ENCODE data around the gene PODXL.
"Not testable (repeated sequence)": the region's sequence is repeated elsewhere in the genome, so short reads cannot be mapped to it uniquely, and the experiment has no call there.

The PODXL gene

DNA sequence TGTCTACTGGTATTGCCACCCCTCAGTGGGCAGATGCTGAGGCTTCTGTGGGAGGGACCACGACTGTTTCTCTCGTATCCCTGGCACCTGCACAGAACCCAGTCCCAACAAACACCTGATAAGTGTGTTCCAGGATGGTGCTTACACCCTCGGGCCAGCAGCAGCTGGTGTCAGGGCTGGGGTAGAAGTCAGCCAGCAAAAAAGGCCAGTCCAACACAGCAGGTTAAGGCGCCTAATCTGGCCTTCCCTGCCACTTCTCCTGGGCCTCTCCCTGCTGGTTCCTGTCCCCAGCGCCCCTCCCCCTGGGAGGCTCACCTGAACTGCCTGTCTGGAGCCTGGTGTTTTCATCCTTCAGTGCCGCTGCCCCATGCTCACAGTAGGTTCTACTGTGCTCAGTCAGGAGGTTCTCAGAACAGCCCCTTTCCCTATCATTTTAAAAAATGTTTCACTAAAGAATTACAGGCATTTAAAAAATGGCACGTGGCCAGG lies 20.0 kb downstream of the PODXL start:
- no peak for DNase-seq

DNA sequence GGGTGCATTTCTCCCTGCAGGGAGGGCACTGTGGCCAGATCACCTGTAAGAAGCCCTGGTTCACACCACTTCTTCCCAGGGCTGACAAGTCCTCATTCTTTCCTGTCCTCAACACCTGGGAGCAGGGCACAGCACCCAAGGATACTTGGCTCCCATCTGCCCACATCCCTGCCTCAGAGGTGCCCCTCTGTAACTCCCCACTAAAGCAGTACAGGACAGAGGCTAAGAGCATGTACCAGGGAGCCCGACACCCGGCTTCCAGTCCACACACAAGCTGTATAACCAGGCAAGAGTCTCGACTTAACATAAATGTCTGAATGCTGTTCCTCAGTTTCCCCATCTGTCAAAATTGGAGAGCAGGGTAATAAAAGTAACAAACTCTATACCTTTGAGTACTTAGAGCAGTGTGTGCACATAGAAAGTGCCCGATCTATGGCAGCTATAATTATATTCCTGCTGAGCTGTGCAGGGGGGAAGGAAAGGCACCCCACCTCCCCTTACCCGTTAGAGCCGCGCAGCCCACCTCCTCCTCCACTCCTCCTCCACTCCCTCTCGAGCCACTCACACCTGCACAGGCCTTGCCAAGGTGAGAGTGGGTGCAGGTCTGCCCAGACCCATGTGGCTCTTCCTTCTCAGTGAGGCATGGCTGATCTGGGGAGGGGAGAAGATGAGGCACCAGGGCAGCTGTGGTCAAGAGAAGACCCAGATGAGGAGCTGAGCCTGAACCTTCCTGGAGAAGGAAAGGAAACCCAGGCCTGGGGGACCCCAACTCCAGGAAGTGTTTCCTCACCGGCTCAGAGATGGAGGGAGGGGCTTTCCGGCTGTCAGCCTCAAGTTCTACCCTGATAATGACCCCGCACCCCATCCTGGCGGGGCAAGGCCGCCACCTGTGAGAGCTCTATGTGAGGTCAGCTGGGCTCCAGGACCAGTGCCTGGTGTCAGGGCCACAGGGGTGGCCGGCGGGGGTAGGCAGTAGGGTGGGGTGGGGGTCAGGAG lies 22.6 kb downstream of the PODXL start:
- no peak for DNase-seq

DNA sequence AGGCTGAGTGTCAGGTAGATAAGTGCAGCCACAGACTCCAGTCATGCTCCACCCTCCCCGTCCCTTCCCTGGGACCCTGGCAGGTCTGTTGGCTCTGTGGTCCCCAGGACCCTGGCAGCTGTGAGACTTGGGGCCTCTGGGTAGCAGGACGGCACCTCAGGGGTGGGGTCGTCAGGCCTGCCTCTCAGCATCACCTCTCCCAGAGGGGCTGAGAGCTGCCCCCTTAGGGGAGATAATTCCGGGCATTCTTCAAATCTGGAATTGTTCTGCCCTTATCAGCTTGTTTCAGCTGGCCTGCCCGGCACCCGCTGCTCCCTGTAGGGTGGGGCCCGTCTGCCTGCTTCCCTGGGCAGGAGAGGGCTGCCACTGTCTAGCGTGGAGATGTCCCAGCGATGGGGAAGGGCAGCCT lies 23.3 kb downstream of the PODXL start:
- no peak for DNase-seq

DNA sequence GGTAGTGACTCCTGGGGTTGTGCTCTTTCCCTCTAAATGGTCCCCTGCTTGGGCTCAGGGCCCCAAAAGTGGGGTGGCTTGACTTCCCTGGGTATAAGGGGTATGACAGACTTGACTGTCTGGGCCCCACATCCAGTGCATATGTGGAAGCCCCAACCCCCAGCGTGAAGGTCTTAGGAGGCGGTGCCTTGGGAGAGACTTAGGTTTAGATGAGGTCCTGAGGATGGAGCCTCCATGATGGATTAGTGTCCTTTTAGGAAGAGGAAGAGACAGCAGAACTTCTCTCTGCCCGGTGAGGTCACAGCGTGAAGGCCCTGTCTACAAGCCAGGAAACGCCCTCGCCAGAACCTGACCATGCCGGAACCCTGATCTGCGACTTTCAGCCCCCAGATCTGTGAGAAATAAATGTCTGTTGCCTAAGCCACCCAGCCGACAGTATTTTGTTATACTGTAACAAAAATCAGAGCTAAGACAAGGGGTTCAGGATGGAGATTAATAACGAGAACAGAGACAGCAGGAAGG lies 23.8 kb downstream of the PODXL start:
- DNase-seq: no peak

DNA sequence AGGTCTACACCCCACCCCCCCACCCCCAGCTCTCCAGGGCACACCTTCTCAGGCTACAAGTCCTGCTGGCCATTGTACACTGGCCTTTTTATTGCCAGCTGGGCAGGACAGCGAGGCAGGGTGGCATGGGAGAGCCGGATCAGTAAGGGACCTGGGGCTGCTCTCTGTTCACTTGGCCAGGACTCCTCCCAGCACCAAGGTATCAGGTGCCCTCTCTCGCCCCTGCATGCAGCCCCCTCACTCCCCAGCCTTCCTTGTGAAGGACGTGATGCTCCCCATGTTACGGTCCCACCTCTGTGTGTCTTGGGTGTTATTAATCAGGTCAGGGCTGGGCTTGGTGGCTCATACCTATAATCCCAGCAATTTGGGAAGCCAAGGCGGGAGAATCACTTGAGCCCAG lies 26.3 kb downstream of the PODXL start:
- no peak for DNase-seq

DNA sequence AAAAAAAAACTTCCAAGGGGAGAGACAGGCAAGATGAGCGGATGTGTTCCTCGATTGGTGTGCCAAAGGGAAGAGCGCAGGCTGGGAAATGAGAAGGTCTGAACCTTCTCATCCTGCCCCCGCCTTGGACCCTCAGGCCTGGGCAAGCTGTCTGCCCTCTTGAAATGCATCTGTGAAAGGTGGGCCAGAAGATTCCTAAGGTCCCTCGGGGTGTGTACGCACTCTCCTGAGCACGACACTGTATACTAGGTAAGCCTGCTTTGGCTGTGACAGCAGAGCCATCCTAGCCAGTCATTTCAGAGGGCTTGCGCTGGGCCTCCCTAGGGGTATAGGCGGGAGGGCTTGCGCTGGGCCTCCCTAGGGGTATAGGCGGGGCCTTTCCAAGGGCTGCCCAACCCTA lies 26.8 kb downstream of the PODXL start:
- DNase-seq: no peak

DNA sequence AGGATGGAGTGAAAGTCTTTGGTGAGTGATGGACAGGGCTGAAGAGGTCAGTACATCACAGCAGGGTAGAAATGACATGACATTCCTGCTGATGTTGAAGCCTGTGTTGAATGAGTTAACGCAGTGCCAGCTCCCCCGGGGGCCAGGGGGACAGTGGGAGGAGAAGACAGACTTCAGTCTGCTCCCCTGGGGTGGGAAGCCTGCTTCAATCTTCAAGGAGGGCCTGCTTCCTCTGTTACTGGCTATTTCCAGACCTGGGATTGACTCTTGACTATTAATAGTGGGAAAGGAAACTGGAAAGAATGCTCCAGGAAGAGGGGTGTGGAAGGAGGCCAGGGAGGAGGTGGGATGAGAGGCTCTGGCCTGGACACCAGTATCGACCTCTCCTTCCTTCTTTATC lies 27.2 kb downstream of the PODXL start:
- DNase-seq: no peak

DNA sequence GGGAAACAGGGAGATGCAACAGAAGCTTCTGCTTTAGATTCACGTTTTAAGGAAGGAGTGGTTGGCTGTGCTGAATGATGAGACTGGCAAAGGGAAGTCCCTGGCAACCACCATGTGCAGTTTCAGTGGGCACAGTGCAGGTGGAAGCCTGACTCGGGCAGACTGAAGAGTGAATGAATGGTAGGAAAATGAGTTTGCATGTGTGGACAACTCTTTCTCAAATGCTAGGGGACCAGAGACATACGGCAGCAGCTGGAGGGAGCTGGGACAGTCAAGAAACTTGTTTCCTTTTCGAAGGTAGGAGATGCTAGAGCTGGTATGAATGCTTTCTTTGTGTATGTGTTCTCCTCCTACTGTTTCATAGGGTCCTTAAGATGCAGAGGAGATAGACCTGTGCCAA lies 29.0 kb downstream of the PODXL start:
- no peak for DNase-seq

DNA sequence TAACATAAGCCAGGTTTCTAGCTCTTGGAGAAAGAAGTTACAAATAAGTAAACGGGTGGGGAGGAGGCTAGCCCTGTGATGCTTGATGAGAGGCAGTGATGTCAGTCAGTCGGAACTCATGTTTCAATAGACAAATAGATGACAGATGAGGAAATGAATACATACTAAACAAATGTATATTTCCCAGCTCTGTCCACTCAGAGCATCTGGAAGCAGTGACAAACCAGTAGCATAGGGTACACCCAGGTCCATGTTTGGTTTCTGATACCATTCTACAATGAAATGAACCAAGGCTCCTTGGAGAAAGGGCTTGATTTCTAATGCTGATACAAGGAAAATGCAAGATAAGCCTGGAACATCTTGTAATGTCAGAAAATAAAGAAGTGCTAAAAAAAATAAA lies 30.6 kb downstream of the PODXL start:
- peak; percentile 38 for DNase-seq

DNA sequence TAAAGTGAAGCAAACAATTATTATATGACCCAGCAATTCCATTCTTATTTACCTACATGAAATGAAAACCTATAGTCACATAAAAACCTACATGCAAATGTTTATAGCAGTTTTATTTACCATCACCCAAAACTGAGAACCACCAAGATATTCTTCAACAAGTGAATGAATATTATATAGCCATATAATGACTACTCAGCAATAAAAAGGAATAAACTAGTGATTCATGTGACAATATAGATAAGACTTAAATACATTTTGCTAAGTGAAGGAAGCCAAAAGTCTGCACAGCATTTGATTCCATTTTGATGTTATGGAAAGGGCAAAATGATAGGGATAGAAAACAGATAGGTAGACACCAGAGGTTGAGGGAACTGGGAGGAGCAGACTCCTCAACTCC lies 31.7 kb downstream of the PODXL start:
- DNase-seq: no peak

DNA sequence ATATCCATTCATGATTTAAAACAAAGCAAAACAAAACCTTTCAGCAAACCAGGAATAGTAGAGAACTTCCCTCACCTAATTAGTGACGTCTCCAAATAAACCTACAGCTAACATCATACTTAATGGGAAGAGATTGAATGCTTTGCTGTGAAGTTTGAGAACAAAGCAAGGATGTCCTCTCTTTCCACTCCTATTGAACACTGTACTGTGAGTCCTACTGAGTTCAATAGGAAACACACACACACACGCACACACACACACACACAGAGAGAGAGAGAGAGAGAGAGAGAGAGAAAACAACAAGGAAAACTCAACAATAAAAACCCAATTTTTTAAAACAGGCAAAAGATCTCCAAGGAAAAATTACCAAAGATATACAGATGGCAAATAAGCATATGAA lies 32.3 kb downstream of the PODXL start:
- no peak for DNase-seq

DNA sequence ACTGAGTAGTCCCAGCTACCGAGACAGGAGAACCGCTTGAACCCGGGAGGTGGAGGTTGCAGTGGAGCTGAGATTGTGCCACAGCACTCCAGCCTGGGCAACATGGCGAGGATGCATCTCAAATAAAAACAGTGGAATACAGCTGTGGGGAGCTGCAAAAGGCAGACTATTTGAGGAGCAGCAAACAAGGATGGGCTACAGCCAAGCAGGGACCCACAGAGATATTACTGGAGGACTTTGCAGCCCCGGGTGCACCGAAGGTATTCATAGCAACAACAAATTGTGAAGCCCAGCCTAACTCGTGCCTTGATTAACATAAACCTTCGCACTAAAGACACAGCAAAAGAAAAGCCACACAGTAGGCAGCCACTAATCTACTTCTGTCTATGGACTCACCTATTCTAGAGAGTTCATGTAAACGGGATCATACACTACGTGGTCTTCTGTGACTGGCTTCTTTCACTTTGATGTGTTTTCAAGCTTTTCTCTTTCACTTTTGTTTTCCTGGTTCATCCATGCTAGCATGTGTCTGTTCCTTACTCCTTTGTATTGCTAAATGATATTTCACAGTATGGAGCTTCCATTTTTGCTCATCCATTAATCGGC lies 34.0 kb downstream of the PODXL start:
- DNase-seq: no peak

DNA sequence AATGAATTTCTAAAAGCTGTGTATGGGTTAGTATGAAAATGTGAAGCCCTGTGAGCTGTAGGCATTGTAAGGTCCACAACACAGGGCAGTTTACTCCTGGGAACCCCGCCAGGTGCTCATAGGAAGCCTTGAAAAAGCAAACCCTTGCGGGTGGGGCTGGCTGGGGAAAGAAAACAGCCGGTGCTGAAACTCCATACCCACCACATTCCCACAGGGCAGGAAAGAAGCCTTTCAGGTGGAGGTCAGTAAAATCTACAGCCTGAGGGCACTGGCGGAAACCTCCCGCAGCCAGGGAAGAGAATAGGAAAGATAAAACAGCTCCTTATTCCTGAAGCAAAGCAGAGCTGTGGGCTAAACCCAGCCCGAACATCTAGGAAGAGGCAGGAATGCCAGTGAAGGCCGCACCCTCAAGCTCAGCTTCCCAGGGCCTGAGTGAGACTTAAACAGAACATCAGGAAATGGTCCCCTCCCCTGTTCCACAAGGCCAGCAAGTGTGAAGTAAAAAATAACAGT lies 34.7 kb downstream of the PODXL start:
- peak; percentile 51 for DNase-seq

DNA sequence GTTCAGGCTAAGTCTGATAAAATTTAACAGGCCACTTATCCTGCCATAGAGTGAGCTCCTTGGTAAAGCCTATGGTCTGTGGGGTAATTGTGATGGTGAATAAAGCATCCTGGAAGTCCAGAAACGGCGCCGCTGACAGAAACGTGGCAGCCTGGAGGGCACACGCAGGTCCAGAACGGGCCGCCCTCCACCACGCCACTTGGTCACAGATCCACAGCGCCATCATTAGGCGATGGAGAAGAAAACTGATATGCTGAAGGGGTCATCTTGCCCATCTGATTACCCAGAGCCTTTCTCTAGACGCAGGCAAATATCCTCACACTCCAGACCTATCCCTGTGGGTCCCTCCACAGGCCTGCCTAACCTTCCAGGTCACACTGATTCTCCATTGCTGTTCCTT lies 37.8 kb downstream of the PODXL start:
- no peak for DNase-seq

DNA sequence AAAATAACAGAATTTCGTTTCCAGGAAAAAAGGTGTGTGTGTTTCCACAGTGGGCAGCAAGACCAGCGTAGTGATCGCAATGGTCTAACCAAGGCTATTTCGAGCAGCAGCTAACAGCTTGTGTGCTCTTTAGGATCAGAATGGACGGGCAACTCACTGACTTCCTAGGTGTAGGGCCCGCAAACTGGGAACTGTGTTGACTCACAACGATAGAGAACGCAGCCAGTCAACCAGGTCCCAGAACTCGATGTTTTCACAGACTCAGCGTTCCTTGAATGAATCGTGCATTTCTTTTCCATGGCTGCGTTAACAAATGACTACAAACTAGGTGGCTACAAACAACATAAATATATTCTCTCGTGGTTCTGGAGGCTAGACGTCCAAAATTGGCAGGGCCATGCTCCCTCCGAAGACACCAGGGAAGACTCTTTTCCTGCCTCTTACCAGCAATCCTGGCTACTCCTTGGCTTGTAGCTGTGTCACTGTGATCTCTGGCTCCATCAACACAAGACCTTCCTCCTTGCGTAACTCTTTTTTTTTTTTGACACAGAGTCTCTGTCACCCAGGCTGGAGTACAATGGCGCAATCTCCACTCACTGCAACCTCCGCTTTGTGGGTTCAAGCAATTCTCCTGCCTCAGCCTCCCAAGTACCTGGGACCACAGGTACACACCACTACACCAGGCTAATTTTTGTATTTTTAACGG lies 39.1 kb downstream of the PODXL start:
- no peak for DNase-seq

DNA sequence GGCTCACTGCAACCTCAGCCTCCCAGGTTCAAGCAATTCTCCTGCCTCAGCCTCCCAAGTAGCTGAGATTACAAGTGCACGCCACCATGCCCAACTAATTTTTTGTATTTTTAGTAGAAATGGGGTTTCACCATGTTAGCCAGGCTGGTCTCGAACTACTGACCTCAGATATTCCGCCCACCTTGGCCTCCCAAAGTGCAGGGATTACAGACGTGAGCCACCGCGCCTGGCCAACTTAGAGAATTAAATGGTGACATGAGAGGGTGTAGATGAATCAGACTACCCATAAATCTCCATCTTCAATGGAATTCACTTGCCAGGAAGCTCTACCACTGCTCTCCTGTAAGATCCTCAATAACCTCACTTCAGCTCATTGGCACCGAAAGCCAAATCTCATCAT lies 41.0 kb downstream of the PODXL start:
- not testable (repeated sequence) for DNase-seq

DNA sequence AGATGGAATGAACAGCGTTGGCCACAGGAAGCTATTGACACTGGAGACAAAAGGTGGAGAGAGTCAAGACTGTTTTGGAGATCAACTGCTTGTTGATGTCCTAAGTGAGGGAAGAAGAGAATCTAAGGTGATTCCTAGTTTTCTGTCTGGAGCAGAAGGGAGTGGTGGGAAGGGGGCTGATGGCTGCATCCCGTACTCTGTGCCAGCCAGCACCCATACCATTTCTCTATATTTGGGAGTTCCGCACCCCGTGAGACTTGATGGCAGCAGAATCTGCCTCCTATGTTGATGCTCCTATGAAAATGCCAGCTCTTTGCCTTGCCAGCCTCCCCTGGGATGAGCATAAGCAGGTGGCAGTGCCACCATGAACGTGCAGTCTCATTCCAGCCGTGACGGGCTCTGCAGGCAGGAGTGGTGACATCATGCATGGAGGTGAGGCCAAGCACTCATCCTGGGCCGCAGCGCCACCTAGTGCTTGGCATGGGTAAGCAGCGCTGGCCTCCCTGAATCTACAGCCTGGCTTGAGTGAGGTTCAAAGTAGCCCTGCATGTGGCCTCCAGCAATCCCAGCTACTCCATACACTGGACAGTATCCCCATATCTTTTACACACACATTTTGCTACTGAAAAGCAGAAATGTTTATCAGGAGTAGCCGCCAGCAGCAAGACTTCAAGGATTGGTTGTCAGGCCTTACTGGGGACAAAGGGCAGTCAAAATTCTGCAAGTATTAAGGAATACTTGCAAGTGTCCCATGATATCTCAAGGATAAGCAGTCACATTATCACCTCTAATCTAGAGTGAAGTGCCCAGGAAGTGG lies 43.0 kb downstream of the PODXL start:
- peak; percentile 79 for DNase-seq

DNA sequence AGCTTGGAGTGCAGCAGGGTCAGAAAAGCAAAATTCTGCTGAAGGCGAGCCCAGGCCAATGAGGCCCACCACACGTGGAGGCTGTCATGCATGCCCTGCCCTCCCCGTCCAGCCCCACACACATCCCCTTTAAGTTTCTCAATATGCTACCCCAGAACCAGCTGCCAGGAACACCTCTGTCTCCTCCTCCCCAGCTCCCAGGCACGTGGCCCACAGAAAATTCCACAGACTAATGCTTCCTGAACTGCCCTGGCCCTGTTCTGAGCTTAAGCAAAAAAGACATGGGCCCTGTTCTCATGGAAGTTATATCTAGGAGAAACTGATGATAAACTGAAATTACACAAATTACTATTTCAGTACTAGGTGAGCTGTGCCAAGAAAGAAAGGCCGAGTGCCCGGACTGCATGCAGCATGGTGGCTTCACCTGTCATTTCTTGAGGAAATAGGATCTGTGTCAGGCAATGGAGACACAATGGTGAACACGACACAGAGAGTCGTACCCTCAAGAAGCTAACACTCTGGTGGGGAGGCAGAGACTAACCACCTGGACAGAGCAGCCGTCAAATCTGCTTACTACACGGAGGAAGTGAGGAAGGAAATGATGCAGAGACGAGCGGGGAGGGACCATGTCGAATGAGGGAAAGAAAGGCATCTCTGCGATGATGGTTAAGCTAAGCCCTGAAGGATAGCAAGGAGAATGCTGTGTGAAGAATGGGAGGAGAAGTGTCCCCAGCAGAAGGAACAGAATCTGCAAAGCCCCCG lies 44.5 kb downstream of the PODXL start:
- DNase-seq: no peak

DNA sequence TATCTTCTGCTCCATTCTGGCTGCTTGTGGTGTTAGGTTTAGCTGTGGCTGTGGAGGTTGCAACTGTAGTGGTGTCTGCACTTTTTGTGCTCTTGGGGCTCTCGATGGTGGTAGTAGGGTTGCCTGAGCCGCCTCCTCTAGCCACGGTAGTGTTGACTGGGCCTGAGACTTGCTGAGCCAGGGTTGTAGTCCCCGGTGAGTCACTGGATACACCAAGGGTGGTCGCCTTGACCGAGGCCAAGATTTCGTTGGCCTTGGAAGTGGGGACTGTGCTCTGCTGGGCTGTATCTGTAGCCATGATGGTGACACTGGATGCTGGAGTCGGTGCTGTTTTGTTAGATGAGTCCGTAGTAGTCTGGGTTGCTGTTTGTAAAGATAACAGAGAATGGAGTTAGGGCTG lies 45.4 kb downstream of the PODXL start:
- DNase-seq: no peak

DNA sequence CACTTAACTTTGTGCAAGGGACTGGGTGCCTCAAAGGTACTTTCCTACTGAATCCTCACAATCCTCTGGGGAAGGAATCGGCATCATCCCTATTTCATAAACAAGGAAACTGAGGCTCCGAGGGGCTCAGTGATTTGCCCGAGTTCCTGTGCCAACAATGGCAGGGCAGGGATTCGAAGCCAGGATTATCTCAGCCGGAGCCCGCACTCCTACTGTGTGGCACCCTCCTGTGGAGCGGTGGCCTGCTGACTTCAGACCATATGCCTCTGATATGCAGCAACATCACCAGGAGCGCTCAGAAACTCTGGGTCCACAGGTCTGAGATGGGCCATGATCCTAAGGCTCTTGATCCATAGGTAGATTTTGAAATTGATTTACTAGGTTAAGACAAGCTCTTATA lies 46.6 kb downstream of the PODXL start:
- no peak for DNase-seq
